Measurements from ENCODE around the gene AZIN2.

AZIN2 gene

DNA sequence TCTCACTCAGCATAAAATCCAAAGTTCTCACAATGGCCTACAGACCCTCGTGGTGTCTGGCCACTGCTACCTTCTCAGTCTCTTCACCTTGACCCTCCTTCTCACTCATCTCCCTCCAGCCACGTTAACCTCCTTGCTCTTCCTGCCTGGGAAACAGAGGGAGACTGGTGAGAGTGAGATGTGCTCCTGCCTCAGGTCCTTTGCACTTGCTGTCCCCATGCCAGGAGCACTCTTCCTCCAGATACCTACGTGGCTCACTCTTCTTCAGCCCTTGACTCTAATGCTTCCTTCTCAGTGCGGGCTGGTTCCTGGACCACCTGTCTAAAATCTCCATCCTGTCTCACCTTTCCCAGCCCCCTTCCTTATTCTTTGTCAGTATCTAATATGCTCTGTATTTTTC, 76.2 kb downstream of the AZIN2 start:
- DNase-seq, result no peak

GRCh38 chr1:33158366-33158765, 77.4 kb downstream of the AZIN2 start:
- no peak for DNase-seq

DNA sequence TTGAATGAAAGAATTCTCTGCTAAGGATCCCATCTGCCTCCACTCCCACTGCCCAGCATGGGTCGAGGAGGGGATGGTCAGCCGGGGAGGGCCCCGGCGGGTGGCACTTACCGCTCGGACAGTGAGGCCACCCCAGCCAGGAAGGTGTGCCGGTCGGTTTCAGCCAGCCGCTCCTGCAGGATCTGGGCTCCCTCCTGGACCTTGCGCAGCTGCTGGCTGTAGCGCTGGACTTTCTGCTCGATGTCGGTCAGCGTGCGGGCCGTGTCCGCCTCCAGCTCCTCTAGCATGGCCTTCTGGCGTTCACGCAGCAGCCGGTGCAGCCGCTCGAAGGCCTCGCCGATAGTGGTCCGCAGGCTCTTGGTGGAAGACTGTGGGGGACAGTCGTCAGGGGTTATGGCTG, 78.6 kb downstream of the AZIN2 start:
- DNase-seq, result no peak

- no peak for DNase-seq
Measured at GRCh38 chr1:33161061-33161681, 80.2 kb downstream of the AZIN2 start.

DNA sequence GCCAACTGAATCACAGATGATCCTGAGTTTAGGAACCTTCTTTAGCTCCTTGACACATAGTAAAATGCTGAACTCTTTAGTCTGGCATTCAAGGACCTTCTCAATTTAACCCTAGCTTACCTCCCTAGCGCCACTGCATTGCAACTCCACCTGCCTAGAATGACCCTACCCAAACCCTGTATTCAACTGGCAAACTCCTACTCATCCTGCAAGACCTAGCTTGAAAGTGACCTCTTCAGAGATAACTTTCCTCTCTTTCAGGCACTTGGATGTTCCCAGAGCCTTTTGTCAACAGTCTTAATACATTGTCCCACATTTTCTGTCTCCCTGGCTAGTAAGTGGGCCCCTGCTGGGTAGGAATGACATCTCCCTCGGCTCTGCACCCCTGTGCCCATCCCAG, 81.2 kb downstream of the AZIN2 start:
- no peak for DNase-seq

DNA sequence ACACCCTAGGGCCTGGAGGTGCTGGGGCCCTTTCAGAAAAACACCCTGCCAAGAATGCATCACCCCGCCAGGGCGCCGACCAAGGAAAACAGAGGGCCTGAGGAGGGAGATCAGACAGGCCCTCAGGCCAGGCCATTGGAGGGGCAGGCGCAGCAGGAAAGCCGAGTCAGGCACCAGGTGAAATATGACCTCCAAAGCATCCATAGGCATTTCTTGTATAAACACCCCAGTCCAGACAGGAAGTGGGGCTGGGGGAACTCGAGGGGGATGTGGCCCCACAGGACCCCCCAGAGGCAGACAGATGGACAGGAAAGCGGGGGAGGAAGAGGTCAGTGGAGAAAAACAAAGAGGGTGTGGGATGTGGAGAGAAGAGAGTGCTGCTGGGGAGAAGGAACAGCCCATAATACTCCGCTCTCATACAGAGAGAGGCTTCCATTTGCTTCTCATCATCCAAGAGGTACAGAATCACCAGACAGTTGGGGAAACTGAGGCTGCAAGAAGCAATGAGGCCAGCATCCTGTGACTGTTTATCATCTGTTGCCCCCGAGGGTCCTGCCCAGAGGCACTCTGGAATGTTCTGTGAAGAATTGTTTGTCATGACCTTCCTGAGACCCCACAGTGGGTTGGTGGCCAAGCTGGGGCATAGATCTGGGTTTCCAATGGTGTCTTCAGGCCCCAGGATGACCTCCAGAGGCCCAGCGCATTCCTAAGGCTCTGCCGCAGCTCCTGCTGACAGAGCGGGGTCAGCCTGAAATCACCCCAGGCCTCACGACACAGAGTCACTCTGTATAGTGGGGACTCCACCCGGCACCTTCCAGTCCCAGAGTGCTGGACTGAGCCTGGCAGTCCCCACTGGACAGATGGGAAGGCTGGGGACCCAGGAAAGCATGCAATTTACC, 82.9 kb downstream of the AZIN2 start:
- DNase-seq, result no peak

DNA sequence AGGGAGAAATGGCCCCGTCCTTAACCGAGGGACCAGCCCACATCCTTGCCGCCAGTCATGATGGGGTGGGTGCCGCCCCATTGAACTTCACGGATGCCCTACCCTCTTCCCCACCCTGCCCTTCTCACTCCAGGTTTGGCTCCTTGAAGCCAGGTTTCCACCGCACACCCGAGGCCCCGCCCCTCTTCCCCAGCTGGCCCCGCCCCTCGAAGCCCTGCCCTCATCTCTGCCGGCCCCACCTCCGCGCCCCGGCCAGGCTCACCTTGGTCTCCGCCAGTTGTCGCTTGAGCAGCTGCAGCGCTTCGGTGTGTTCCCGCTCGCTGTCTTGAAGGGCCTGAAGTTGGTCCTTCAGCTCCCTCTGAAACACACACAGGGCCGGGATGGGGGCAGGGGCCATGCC, 84.3 kb downstream of the AZIN2 start:
- DNase-seq, result no peak

GRCh38 chr1:33165809-33166208, 84.9 kb downstream of the AZIN2 start:
- DNase-seq, result no peak

GRCh38 chr1:33167650-33168447, 86.9 kb downstream of the AZIN2 start:
- no peak for DNase-seq

DNA sequence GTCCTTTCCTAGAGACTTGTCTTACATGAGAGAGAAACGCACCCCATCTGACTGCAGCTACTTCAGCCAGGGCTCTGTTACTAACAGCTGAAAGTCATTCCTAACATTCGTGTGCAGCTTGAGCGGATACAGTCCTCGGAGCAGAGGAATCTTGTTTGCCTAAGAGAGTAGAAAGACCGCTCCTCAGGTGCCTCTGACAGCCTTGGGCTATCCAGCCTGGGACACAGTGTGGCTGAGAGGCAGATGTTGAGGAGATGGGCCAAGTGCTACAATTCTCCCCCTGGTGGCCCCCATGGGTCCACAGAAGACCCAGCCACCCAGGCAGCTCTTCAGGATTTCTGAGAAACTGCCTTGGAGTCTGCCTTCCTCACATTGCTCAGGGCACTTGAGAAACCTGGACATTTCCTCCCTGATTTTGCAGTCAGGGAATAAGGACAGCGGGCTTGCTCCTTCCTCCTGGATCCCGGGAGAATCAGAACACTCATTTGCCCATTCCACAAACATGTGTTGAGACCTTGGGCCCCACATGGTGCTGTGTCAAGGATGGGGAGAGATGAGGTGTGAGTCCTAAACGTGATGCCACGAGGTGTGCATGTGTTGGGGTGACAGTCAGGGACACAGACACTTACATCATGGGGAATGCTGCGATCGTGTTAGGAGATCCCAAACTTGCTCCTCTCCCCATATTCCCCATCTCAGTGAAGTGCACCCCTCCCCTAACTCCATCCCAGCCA, 87.8 kb downstream of the AZIN2 start:
- DNase-seq, result no peak

DNA sequence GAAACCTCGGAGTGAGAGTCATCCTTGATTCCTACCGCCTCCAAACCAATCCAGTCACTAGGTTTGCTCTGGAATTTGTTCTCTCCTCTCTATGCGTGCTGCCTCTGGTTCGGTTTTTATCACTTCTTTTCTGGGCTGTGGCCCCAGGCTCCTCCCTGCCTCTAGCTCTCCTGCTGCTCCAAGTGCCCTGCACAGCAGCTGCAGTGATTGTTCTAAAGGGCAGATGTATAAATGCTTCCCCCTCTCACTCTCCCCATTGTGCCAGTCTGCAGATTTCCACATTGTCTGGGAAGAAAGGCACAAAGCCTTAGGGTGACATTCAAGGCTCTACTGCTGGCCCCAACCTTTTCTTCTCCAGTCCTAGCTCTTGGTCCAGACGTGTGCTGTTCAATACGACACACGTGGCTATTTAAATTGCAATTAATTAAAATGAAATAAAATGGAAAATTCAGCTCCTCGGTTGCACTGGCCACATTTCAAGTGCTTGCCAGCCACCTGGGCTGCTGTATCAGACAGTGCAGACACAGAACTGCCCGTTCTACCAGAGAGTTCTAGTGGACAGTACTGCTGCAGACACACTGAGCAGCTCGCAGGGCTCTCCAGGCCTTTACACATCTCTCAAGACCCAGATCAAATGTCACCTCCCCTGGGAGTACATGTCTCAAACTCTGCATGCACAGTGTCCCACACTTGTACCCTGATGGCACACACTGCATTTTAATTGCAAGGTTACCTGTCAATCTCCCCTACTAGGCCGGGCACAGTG, 88.5 kb downstream of the AZIN2 start:
- DNase-seq, result no peak

All from T-helper 1 cell (primary cell).